Caco-2 (cell line): ENCODE results near the gene CLIP3. TPM values are rescaled to one million over a fixed set of nuclear protein-coding genes. Genes with fewer than 3 reads are reported as not detected.

Experiments
- BruUV-seq: library from RNA; stranded (reverse); fragments of 400-500 nt; replicated peaks from 2 replicates; lab custom pipeline; 2021; lab: Mats Ljungman, UMichigan
- CTCF ChIA-PET: fragments of 300-600 bp; sonication (Branson Sonifier 250); formaldehyde crosslinking; loops from one replicate; lab custom pipeline; 2022; ENCODE audit warnings: antibody characterized with exemption; lab: Charles Lee
- POLR2A ChIA-PET: fragments of 300-600 bp; sonication (Branson Sonifier 250); formaldehyde crosslinking; loops from one replicate; lab custom pipeline; 2022; ENCODE audit warnings: antibody characterized with exemption; lab: Charles Lee
- DNase-seq, 2 experiments: peaks; one replicate each; pipeline versions ENCODE4 v3.0.0 to v3.0.0-alpha.2; 2020 to 2022
- H3K27me3 ChIP-seq: replicated peaks from 2 replicates; pipeline ENCODE4 v1.6.0; 2011; ENCODE audit warnings: low read length; ENCODE audit not compliant: control insufficient read depth, insufficient read depth
- H3K36me3 ChIP-seq: 2 replicates; pipeline ENCODE4 v1.5.1; 2011; ENCODE audit warnings: low read length; ENCODE audit not compliant: control insufficient read depth, insufficient read depth
- H3K4me1 ChIP-seq: fragments of 250-450 bp; sonication (Bioruptor Pico); 2 replicates; pipeline ENCODE4 v1.5.1; 2020; ENCODE audit warnings: mild to moderate bottlenecking
- H3K4me3 ChIP-seq: 2 replicates; pipeline ENCODE4 v1.5.1; 2011; ENCODE audit warnings: low read depth, mild to moderate bottlenecking, control low read depth, low read length
- H3K9me3 ChIP-seq: fragments of 250-450 bp; sonication (Bioruptor Pico); 2 replicates; pipeline ENCODE4 v1.5.1; 2020; ENCODE audit warnings: mild to moderate bottlenecking, moderate library complexity
- H3K27ac Mint-ChIP-seq: one replicate; pipeline ENCODE4 v1.8.0; 2022; ENCODE audit warnings: mixed read lengths; ENCODE audit not compliant: unreplicated experiment
- H3K27me3 Mint-ChIP-seq: one replicate; pipeline ENCODE4 v1.8.0; 2022; ENCODE audit warnings: mixed read lengths; ENCODE audit not compliant: insufficient read depth, unreplicated experiment
- H3K36me3 Mint-ChIP-seq: one replicate; pipeline ENCODE4 v1.8.0; 2022; ENCODE audit warnings: mild to moderate bottlenecking, mixed read lengths; ENCODE audit not compliant: insufficient read depth, unreplicated experiment
- H3K4me1 Mint-ChIP-seq: one replicate; pipeline ENCODE4 v1.8.0; 2022; ENCODE audit warnings: low read depth, mixed read lengths; ENCODE audit not compliant: unreplicated experiment
- H3K4me3 Mint-ChIP-seq: one replicate; pipeline ENCODE4 v1.8.0; 2022; ENCODE audit warnings: mild to moderate bottlenecking, moderate library complexity, mixed read lengths; ENCODE audit not compliant: unreplicated experiment
- H3K9me3 Mint-ChIP-seq: one replicate; pipeline ENCODE4 v1.8.0; 2022; ENCODE audit warnings: mixed read lengths; ENCODE audit not compliant: unreplicated experiment
- intact Hi-C: fragments of 100-400 bp; cut with micrococcal nuclease; formaldehyde crosslinking; loops from one replicate; pipeline ENCODE4 v1.10.0; 2022; ENCODE audit not compliant: unreplicated experiment
- total RNA-seq: library from RNA; stranded (reverse); gene quantifications from 2 replicates; pipeline ENCODE4 v1.2.3, GENCODE V29; 2022
- TF ChIP-seq, protein P1 (sequence below), 2 experiments: fragments of 200-600 bp in 1 of 2; IDR thresholded peaks; 1 replicate in 1 of 2; 2 replicates in 1 of 2; pipeline versions ENCODE4 v1.5.1 to v1.8.0; 2011 to 2022; ENCODE audit warnings: antibody characterized with exemption in 1 of 2, control low read depth in 1 of 2, inconsistent platforms in 1 of 2, low read depth in 1 of 2, low read length in 1 of 2, mild to moderate bottlenecking in 1 of 2, moderate library complexity in 1 of 2; ENCODE audit not compliant: insufficient read depth in 1 of 2, severe bottlenecking in 1 of 2, unreplicated experiment in 1 of 2

Gene CLIP3
- total RNA-seq, 1 experiment from 2014 or later: 1.7 TPM

DNA sequence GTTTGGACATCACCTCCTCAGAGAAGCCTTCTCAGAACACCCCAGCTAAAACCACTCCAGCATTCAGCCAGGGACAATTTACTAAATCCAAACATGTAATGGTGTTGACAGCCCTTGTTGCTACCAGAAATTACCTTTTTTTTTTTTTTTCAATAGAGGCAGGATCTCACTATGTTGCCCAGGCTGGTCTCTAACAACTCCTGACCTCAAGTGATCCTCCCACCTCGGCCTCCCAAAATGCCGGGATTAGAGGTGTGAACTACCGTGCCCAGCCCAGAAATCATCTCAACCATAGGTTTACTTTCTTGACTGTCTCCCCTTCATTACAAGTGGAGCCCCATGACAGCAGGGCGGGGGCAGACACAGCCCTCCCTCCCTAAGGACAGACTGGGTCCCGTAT lies 9.2 kb downstream of the CLIP3 start:
- no peak for DNase-seq
- no peaks in the 10 kb centered on the region for H3K9me3 ChIP-seq
- Mint-ChIP-seq H3K4me3 (no peak overlapping the region), H3K9me3 (no peaks in the 10 kb centered on the region), H3K36me3 (peaks cover 15% of the 10 kb centered on the region), H3K27me3 (no peaks in the 10 kb centered on the region), H3K27ac (no peak overlapping the region), H3K4me1 (no peaks in the 10 kb centered on the region)
- H3K4me1 ChIP-seq: no peaks in the 10 kb centered on the region
- ChIA-PET CTCF (no interaction called here), POLR2A (no interaction called here)
- H3K27me3 ChIP-seq: no peaks in the 10 kb centered on the region
- BruUV-seq: no TSS peak
- H3K4me3 ChIP-seq: no peak overlapping the region
- intact Hi-C loops: no loop called here
- TF ChIP-seq, protein P1, sequence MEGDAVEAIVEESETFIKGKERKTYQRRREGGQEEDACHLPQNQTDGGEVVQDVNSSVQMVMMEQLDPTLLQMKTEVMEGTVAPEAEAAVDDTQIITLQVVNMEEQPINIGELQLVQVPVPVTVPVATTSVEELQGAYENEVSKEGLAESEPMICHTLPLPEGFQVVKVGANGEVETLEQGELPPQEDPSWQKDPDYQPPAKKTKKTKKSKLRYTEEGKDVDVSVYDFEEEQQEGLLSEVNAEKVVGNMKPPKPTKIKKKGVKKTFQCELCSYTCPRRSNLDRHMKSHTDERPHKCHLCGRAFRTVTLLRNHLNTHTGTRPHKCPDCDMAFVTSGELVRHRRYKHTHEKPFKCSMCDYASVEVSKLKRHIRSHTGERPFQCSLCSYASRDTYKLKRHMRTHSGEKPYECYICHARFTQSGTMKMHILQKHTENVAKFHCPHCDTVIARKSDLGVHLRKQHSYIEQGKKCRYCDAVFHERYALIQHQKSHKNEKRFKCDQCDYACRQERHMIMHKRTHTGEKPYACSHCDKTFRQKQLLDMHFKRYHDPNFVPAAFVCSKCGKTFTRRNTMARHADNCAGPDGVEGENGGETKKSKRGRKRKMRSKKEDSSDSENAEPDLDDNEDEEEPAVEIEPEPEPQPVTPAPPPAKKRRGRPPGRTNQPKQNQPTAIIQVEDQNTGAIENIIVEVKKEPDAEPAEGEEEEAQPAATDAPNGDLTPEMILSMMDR (IDR thresholded peaks at IDR 0.05; ENCODE audit: insufficient read depth in 1 of 2, low read depth in 1 of 2, low read length in 1 of 2, severe bottlenecking in 1 of 2, unreplicated experiment in 1 of 2): no peak
- no peaks in the 10 kb centered on the region; the same call in 1 of the 2 replicates for H3K36me3 ChIP-seq

DNA sequence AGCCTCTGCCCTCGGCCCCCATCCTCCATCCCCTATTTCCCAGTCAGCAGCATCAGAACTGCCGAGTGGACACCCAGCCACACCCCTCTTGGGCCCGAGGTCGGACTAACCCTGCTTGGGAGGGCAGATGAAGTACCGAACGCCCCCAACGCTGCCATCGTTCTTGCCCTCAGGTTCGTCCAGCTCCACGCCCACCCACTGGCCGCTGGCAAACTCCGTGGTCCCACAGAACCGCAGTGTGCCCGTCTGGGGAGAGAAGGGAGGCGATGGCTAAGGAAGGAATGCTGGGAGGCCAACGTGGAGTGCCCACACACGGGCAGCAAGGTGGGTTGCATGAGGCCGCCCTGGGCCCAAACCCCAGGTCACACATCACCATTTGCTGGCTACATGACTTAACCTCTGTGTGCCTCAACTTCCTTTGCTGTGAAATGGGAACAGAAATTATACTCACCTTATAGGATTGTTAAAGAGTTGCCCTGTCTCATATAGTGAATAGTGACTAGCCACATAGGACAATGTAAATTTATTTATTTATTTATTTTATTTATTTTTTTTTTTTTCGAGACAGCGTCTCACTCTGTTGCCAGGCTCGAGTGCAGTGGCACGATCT lies 13.5 kb downstream of the CLIP3 start:
- intact Hi-C loops: no loop called here
- no peak overlapping the region for H3K4me3 ChIP-seq
- H3K27me3 ChIP-seq: no peaks in the 10 kb centered on the region
- TF ChIP-seq, protein P1 (IDR thresholded peaks at IDR 0.05; ENCODE audit: insufficient read depth in 1 of 2, low read depth in 1 of 2, low read length in 1 of 2, severe bottlenecking in 1 of 2, unreplicated experiment in 1 of 2): no peak
- Mint-ChIP-seq H3K9me3 (no peaks in the 10 kb centered on the region), H3K27ac (no peak overlapping the region), H3K4me1 (peaks cover 16% of the 10 kb centered on the region), H3K36me3 (peaks cover 34% of the 10 kb centered on the region), H3K4me3 (no peak overlapping the region), H3K27me3 (no peaks in the 10 kb centered on the region)
- ChIA-PET CTCF (no interaction called here), POLR2A (no interaction called here)
- H3K36me3 ChIP-seq: no peaks in the 10 kb centered on the region; the same call in none of the 2 replicates
- no TSS peak for BruUV-seq
- no peaks in the 10 kb centered on the region for H3K9me3 ChIP-seq
- peaks cover 7% of the 10 kb centered on the region; the same call in 1 of the 2 replicates for H3K4me1 ChIP-seq
- no peak for DNase-seq

DNA sequence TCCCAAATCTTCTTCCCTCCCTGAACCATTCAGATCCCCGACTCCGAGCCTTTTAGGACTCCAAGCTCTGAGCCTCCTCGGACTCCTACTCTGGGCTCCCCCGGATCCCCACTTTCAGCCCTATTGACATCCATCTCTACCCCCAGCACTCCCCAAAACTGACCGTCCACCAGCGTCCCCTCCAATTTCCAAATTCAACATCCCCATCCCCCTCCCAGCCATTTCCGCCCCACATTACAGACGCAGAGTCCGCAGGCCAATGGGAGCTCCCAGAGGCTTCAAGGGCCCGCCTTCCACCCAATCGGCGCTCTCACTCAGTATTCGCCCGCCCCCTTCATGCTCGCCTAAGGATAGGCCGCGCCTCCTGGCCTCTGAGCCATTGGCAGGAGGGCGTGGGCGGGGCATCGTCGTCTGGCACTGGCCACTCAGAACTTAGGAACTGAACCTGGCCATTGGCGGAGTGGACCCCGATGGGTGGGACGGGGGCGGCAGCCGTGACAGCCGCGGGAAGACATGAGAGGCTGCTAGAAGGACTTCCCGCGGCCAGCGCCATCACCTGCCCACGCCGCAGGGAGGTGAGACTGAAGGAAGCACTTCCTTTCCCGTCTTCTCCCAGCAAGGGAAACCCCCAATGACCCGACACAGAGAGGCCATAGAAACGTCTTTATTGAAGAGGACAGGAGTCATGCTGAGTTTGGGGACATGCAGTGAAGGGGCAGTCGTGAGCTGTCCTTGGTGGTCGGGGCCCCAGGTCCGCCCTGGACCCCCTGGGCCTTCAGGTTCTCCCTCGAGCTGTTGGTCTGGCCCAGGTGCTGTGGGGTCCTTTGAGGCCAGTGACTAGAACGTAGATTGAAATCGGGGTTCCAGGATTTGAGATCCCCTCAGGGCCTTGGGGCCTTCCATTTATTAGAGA lies 18.4 kb downstream of the CLIP3 start, which contains the start of gene ALKBH6:
Gene ALKBH6, minus strand, starts transcription at position 202 of the 913 bp plus-strand sequence. CDS start 816 bp downstream, outside the sequence.
- ChIA-PET POLR2A (interaction anchor here (0.6 to 1.5 kb wide), 10 partner anchors 16 to 269 kb away, joined by 3 to 14 read pairs (median 4); partner anchors contain the start of genes POLR2I, PSENEN, THAP8 and U2AF1L4), CTCF (interaction anchor here (0.7 to 1.7 kb wide), 8 partner anchors 10 to 114 kb away, joined by 3 to 6 read pairs (median 3); partner anchors contain the start of gene THAP8)
- peak within 1 kb of the TSS; percentile 98 for H3K4me3 Mint-ChIP-seq
- intact Hi-C loops: loop anchor here (1.0 kb wide), 2 partner anchors 40 to 101 kb away; partner anchors contain the start of genes TBCB, THAP8 and WDR62
- Histone ChIP-seq H3K36me3 (no peaks in the 10 kb centered on the region; the same call in 1 of the 2 replicates), H3K4me3 (peak within 1 kb of the TSS; percentile 72), H3K27me3 (no peaks in the 10 kb centered on the region), H3K9me3 (no peaks in the 10 kb centered on the region), H3K4me1 (peaks cover 12% of the 10 kb centered on the region)
- no peaks in the 10 kb centered on the region for H3K27me3 Mint-ChIP-seq
- TSS peak; percentile 79 for BruUV-seq
- peaks cover 34% of the 10 kb centered on the region for H3K4me1 Mint-ChIP-seq
- peaks cover 27% of the 10 kb centered on the region for H3K36me3 Mint-ChIP-seq
- H3K27ac Mint-ChIP-seq: peak within 1 kb of the TSS; percentile 92
- H3K9me3 Mint-ChIP-seq: no peaks in the 10 kb centered on the region
- TF ChIP-seq, protein P1 (IDR thresholded peaks at IDR 0.05; ENCODE audit: insufficient read depth in 1 of 2, low read depth in 1 of 2, low read length in 1 of 2, severe bottlenecking in 1 of 2, unreplicated experiment in 1 of 2): no peak
- peak; percentile 99 for DNase-seq
